Subcutaneous adipose tissue (tissue), 4 donors: ENCODE data around the gene GRAMD1C. TPM values are rescaled to one million over a fixed set of nuclear protein-coding genes. Genes with fewer than 3 reads are reported as not detected.

Experiments used
- total RNA-seq, 4 donors: library from RNA; depleted of rRNA; stranded (reverse); fragments of >200 nt; gene quantifications; one replicate each; pipeline ENCODE4 v1.1.0, GENCODE V29; 2016
- TF ChIP-seq, protein P1 (sequence below): fragments of 450-650 bp; IDR thresholded peaks from one replicate; pipeline ENCODE4 v1.5.1; 2016; ENCODE audit warnings: low read depth, mild to moderate bottlenecking, control low read depth, antibody characterized with exemption, moderate library complexity

GRAMD1C gene
- total RNA-seq, 4 donors from 2014 or later: 0.88 to 4.0 (median 1.8) TPM

DNA sequence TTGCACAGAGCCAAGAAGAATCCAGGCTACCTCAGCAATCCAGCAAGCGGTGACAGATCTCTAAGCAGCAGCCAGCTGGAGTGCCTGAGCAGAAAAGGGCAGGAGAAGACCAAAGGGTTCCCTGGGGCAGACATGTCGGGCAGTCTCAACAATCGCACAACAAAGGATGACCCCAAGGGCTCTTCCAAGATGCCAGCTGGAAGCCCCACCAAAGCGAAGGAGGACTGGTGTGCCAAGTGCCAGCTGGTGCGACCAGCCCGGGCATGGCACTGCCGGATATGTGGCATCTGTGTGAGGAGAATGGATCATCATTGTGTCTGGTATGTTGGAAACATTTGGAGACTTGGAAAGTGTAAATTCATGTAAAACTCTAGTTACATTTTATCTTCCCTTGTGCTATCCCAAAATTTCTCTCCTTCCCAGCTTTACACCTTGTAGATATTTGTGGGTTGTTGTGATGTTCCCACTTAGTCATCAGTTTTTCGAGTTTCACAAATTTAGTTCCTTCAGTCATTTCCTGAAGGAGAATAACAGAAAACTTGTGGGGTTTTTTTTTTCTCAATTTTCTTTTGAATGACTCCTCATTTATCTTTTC, 115.6 kb downstream of the GRAMD1C start:
- TF ChIP-seq, protein P1, sequence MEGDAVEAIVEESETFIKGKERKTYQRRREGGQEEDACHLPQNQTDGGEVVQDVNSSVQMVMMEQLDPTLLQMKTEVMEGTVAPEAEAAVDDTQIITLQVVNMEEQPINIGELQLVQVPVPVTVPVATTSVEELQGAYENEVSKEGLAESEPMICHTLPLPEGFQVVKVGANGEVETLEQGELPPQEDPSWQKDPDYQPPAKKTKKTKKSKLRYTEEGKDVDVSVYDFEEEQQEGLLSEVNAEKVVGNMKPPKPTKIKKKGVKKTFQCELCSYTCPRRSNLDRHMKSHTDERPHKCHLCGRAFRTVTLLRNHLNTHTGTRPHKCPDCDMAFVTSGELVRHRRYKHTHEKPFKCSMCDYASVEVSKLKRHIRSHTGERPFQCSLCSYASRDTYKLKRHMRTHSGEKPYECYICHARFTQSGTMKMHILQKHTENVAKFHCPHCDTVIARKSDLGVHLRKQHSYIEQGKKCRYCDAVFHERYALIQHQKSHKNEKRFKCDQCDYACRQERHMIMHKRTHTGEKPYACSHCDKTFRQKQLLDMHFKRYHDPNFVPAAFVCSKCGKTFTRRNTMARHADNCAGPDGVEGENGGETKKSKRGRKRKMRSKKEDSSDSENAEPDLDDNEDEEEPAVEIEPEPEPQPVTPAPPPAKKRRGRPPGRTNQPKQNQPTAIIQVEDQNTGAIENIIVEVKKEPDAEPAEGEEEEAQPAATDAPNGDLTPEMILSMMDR: no peak

DNA sequence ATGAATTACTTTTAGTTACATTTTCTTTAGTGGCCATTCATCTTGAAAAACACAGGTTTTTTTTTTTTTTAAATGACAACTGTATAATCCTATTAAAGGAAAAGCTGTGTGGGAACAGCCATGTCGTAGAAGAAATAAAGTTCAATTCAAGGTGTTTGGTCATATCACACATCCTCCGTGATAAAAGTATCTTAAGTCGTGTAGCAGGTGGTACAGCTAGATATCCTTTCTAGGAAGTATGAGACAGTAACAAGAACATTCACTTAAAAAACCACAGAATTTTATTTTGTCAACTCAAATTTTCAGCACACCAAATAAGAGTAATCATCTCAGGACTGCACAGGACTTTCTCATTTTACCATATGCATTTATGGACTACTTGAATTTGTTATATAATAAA, 125.3 kb downstream of the GRAMD1C start:
- TF ChIP-seq, protein P1: no peak

DNA sequence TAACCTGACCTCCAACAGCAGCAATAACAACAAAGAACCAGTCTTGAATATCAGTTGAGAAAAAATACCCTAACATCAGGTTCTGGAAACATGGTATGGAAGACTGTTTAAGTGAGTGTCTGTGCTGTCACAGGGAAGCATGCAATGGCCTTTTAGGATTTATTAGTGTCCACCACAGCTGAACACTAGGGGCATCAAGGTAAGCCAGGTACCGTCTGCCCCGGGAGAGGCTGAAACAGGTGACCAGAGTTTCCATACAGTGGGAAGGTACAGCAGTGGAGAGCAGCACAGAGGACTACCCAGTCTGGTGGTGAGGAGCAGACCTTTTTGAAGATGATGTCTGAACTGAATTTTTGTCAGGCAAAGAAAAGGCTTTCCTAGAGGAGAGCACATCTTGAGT, 127.6 kb downstream of the GRAMD1C start:
- TF ChIP-seq, protein P1: no peak

DNA sequence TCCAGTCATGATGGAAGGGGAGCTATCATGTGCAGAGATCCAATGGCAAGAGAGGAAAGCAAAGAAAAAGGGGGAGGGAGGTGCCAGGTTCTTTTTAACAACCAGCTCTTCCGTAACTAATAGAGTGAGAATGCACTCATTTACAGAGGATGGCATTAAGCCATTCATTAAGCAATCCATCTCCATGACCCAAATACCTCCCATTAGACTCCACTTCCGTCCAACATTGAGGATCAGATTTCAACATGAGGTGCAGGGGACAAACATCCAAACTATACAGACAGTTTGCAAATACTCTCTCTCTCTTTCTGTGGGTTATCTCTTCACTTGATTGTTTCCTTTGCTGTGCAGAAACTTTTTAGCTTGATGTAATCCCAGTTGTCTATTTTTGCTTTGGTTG, 130.4 kb downstream of the GRAMD1C start:
- TF ChIP-seq, protein P1: no peak

DNA sequence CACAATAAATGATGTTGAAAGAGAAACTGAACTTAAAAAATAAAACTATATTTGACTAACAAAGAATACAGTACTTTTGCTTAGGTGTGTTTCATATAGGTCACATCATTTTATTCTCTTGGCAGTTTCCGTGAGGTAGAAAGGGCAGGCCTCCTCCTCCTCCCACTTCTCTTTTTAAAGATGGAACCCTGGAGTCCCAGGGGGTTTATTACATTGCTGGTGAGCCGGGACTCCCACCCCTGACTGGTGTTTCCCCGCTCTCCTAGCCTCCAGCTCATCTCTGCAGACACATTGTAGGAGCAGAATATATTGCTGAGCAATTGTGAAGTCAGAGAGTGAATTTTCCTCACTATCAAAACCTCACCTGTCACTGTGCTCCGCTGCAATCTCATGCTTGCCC, 139.2 kb downstream of the GRAMD1C start:
- TF ChIP-seq, protein P1: no peak

DNA sequence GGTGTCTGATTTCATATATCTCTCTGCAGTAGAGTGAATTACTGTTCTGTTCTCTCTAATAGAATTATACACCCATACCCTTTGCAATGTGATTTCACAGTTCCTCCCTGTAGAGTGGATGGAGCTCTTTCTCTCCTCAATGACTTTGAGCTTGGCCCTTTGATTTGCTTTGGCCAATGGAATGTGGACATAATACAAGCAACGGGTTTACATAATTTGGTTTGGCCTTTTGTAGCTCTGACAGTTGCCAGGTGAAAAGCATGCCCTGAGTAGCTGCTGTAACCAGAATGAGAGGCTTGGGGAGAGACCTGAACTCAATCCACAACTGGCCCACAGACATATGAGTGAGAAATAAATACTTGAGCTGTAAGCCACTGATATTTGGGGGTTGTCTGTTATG, 141.3 kb downstream of the GRAMD1C start:
- TF ChIP-seq, protein P1: no peak

DNA sequence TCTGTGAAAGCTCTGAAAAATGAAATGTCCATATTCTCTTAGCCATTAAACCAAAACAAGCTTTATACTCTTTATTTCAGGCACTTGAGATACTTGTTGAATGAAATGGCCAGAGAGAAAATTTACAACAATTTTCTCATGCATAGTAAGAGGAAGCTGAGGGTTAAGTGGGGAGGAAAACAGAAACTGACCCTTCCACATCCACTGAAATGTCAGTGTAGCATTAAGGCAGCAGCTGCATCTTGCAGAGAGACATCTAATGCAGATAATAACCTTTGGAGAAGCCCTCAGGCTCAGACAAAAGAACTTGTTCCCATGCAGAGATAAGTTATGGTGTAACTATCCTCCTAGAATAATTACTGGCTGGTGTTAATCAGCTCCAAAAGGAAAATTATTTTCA, 143.2 kb downstream of the GRAMD1C start:
- TF ChIP-seq, protein P1: no peak
